Measurements from ENCODE around the gene RAB29.

GRCh38 chr1:205783904-205784303 lies 8.6 kb upstream of the RAB29 start:
- TF ChIP-seq ZNF274 (IDR thresholded peaks at IDR 0.05; ENCODE audit: low read depth, low read length): no peak
- no peak for TF ChIP-seq YY1 (IDR thresholded peaks at IDR 0.05; ENCODE audit: insufficient read depth, insufficient read length)
- no peak for TF ChIP-seq SUZ12 (IDR thresholded peaks at IDR 0.05; ENCODE audit: extremely low read depth, insufficient read depth, insufficient read length)
